Hepatocyte (in vitro differentiated cells): ENCODE results near the gene RNF141. TPM values are rescaled to one million over a fixed set of nuclear protein-coding genes. Genes with fewer than 3 reads are reported as not detected.

Source experiments
- DNase-seq: peaks from one replicate; pipeline ENCODE4 v3.0.0-alpha.2; 2016; ENCODE audit warnings: low spot score
- H2AFZ ChIP-seq: fragments of 200-600 bp; sonication (generic); 2 replicates; pipeline ENCODE4 v1.6.0; 2016; ENCODE audit warnings: antibody characterized with exemption, mild to moderate bottlenecking
- H3K27ac ChIP-seq: fragments of 200-600 bp; sonication (generic); 2 replicates; pipeline ENCODE4 v1.5.1; 2016; ENCODE audit warnings: mild to moderate bottlenecking
- H3K27me3 ChIP-seq: fragments of 200-600 bp; sonication (generic); 2 replicates; pipeline ENCODE4 v1.6.1; 2016
- H3K36me3 ChIP-seq: fragments of 200-600 bp; sonication (generic); replicated peaks from 2 replicates; pipeline ENCODE4 v1.5.1; 2016; ENCODE audit warnings: low read depth; ENCODE audit not compliant: insufficient read depth
- H3K4me1 ChIP-seq: fragments of 200-600 bp; sonication (generic); 2 replicates; pipeline ENCODE4 v1.5.1; 2016; ENCODE audit warnings: mild to moderate bottlenecking, moderate library complexity; ENCODE audit not compliant: insufficient read depth
- H3K4me2 ChIP-seq: fragments of 200-600 bp; sonication (generic); 2 replicates; pipeline ENCODE4 v1.6.0; 2016
- H3K4me3 ChIP-seq: fragments of 200-600 bp; sonication (generic); 2 replicates; pipeline ENCODE4 v1.5.1; 2016; ENCODE audit warnings: mild to moderate bottlenecking
- H3K79me2 ChIP-seq: fragments of 200-600 bp; sonication (generic); 2 replicates; pipeline ENCODE4 v1.6.0; 2017; ENCODE audit warnings: mild to moderate bottlenecking
- H3K9me2 ChIP-seq: fragments of 200-600 bp; sonication (generic); replicated peaks from 2 replicates; pipeline ENCODE4 v1.6.0; 2017; ENCODE audit warnings: mild to moderate bottlenecking; ENCODE audit not compliant: insufficient read depth
- H3K9me3 ChIP-seq: fragments of 200-600 bp; sonication (generic); 2 replicates; pipeline ENCODE4 v1.5.1; 2016; ENCODE audit warnings: low read depth, mild to moderate bottlenecking
- H4K20me1 ChIP-seq: fragments of 200-600 bp; sonication (generic); 2 replicates; pipeline ENCODE4 v1.6.0; 2016; ENCODE audit warnings: mild to moderate bottlenecking; ENCODE audit not compliant: insufficient read depth, poor library complexity, severe bottlenecking
- CTCF ChIP-seq: fragments of 200-600 bp; sonication (generic); IDR thresholded peaks from 2 replicates; pipeline ENCODE4 v1.5.1; 2016; ENCODE audit warnings: antibody characterized with exemption, mild to moderate bottlenecking; ENCODE audit not compliant: poor library complexity
- EZH2 ChIP-seq: fragments of 200-600 bp; sonication (generic); IDR thresholded peaks from 2 replicates; pipeline ENCODE4 v1.6.1; 2016; ENCODE audit warnings: antibody characterized with exemption, mild to moderate bottlenecking, borderline replicate concordance
- EZH2phosphoT487 ChIP-seq: fragments of 200-600 bp; sonication (generic); IDR thresholded peaks from one replicate; pipeline ENCODE4 v1.6.1; 2018; ENCODE audit warnings: antibody characterized with exemption, mild to moderate bottlenecking, low read depth, moderate library complexity; ENCODE audit not compliant: unreplicated experiment, severe bottlenecking
- WGBS: methylation state at CpG from one replicate; pipeline ENCODE4 v1.1.6; 2016; ENCODE audit warnings: low lambda C conversion rate; ENCODE audit errors: missing lambda C conversion rate; 5-methylcytosine and 5-hydroxymethylcytosine counted together
- polyA plus RNA-seq: library from polyadenylated mRNA; unstranded; fragments of >200 nt; fragmentation: Nextera tagmentation; extraction: Ambion mirVana; gene quantifications from 2 replicates; pipeline ENCODE4 v1.2.1, GENCODE V29; 2016
- total RNA-seq: library from RNA; depleted of rRNA; stranded (reverse); fragments of >200 nt; gene quantifications from 2 replicates; pipeline ENCODE4 v1.2.3, GENCODE V29; 2014

RNF141 gene
- total and polyA plus RNA-seq, 2 experiments from 2014 or later: 21.2 to 32.9 TPM

GRCh38 chr11:10493041-10493663 lies 47.8 kb downstream of the RNF141 start:
- 94% methylated on average over 18 of the region's 18 CpGs for WGBS
- H3K4me2 ChIP-seq: no peak overlapping the region

GRCh38 chr11:10492084-10492483 lies 48.9 kb downstream of the RNF141 start:
- no peaks in the 10 kb centered on the region for H3K27me3 ChIP-seq
- H3K27ac ChIP-seq: no peak overlapping the region
- no peaks in the 10 kb centered on the region for H3K79me2 ChIP-seq
- H3K4me3 ChIP-seq: no peak overlapping the region
- 98% methylated on average over 2 of the region's 2 CpGs for WGBS
- DNase-seq: no peak
- H4K20me1 ChIP-seq: no peaks in the 10 kb centered on the region
- no peaks in the 10 kb centered on the region for H3K9me2 ChIP-seq
- H2AFZ ChIP-seq: no peak overlapping the region
- H3K4me1 ChIP-seq: no peaks in the 10 kb centered on the region
- H3K4me2 ChIP-seq: no peak overlapping the region
- H3K36me3 ChIP-seq: no peaks in the 10 kb centered on the region
- TF ChIP-seq EZH2phosphoT487: no peak
- no peak for TF ChIP-seq EZH2
- TF ChIP-seq CTCF: no peak
- no peaks in the 10 kb centered on the region for H3K9me3 ChIP-seq

More at GRCh38 chr11:10493041-10493663, 47.8 kb downstream of the RNF141 start:
- H2AFZ ChIP-seq: no peak overlapping the region
- H3K27ac ChIP-seq: no peak overlapping the region
- H3K9me3 ChIP-seq: no peaks in the 10 kb centered on the region
- TF ChIP-seq CTCF (no peak), EZH2phosphoT487 (no peak), EZH2 (no peak)
- no peaks in the 10 kb centered on the region for H3K79me2 ChIP-seq
- H4K20me1 ChIP-seq: no peaks in the 10 kb centered on the region
- H3K4me1 ChIP-seq: no peaks in the 10 kb centered on the region
- no peaks in the 10 kb centered on the region for H3K27me3 ChIP-seq
- DNase-seq: no peak
- H3K4me3 ChIP-seq: no peak overlapping the region
- H3K36me3 ChIP-seq: no peaks in the 10 kb centered on the region
- no peaks in the 10 kb centered on the region for H3K9me2 ChIP-seq

- Histone ChIP-seq H3K4me2 (no peak overlapping the region), H3K9me3 (no peaks in the 10 kb centered on the region), H3K79me2 (no peaks in the 10 kb centered on the region), H3K4me1 (no peaks in the 10 kb centered on the region), H3K36me3 (no peaks in the 10 kb centered on the region), H4K20me1 (no peaks in the 10 kb centered on the region), H2AFZ (no peak overlapping the region), H3K9me2 (no peaks in the 10 kb centered on the region), H3K4me3 (no peak overlapping the region), H3K27ac (no peak overlapping the region), H3K27me3 (no peaks in the 10 kb centered on the region)
- DNase-seq: peak; percentile 61
- TF ChIP-seq EZH2 (no peak), CTCF (no peak), EZH2phosphoT487 (no peak)
- WGBS: 86% methylated on average over 13 of the region's 13 CpGs
These were observed 50.4 kb downstream of the RNF141 start for GRCh38 chr11:10490398-10491241.
